GM19351 (cell line): Measurements from ENCODE around the gene ANTXRL.
"Not testable (repeated sequence)": the region's sequence is repeated elsewhere in the genome, so short reads cannot be mapped to it uniquely, and the experiment has no call there.

Source experiments
- ATAC-seq: cut with Tn5 transposase; IDR thresholded peaks from one replicate; pipeline ENCODE4 v1.9.1; 2021; ENCODE audit warnings: mild to moderate bottlenecking, moderate library complexity; ENCODE audit not compliant: unreplicated experiment

The ANTXRL gene

DNA sequence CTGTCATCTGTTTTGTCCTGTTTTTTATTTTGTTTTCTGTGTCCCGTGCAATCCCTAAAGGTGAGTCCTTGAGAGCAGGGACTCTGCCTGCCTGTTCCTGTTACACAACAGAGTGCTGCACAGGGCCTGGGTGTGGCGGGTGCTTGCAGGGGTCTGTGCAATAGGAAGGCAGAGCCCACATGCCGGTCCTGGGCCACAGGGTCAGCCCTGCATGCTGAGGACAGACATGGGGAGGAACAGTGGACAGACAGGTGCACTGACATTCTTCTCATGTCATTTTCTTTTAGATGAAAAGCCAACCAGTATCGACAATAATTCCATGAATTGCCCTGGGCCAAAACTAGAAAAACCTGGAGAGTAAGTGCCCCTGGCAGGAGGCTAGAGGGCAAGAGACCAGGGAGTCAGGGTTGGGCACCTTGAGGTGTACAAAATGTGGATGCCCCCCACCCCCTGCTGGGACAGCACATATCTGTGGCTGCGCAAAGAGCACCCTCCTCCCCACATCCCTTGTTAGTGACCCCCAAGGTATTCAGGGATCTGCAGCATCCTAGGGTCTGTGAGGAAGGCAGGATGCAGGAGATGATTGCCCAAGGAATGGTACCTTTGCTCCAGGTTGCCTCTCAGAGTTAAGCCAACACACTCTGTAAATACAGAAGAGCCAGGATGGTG lies 19.9 kb downstream of the ANTXRL start:
- no peak for ATAC-seq

- no peak for ATAC-seq
These were observed 20.7 kb downstream of the ANTXRL start for GRCh38 chr10:46307281-46308112.

DNA sequence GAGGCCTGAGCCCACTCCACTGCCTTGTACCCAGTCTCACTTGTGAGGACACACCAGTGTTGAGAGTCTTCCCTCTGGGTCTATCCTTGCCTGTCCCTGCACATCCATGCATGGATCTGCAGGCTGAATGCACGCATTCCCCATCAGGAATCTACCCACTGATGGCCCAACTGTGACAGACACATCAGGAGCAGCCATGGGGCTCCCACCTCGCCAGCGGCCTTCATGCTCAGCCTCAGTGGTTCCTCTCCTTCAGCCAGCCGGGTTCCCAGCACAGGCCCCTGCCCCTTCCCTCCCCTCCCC lies 21.3 kb downstream of the ANTXRL start:
- ATAC-seq: no peak

- ATAC-seq: no peak
These were observed 22.1 kb downstream of the ANTXRL start for GRCh38 chr10:46308666-46309450.

- no peak for ATAC-seq
These were observed 22.8 kb downstream of the ANTXRL start for GRCh38 chr10:46309511-46310142.

DNA sequence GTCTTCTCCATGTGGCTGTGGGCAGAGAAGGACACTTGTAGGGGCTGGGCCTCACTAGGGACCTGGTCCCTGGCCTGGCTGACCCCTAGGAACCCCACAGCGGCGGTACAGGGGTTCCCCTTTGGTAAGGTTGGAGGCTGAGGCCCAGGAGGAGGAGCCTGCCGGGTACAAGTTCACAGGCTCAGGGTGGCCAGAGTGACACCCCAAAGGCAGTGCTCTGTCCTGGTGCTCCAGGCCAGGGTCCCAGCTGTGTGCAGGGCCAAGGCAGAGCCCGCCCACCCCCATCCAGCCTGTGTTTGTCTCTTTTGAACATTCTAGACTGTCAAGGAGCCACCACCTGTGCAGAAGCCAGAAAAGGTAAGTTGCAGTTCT lies 23.3 kb downstream of the ANTXRL start:
- ATAC-seq: no peak

- ATAC-seq: no peak
These were observed 24.1 kb downstream of the ANTXRL start for GRCh38 chr10:46310851-46311250.

DNA sequence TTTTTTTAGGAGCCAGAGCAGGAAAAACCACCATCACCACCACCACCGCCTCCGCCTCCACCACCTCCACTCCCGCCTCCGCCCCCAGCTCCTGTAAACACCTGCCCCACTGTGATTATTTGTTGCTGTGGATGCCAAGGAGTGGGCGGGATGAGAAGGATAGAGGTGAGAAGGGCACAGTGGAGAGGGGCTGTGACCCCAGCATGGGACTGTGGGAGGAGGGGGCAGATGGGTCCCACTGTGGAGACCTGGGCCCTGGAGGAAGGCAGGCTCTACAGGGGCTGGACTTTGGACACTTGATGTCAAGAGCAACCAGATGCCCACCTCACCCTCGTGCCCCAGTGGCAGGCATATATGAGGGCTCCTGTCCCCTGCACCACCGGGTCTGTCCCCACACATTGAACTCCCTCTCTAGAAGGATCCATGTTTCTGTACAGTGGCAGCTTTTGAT lies 24.7 kb downstream of the ANTXRL start:
- ATAC-seq: no peak

DNA sequence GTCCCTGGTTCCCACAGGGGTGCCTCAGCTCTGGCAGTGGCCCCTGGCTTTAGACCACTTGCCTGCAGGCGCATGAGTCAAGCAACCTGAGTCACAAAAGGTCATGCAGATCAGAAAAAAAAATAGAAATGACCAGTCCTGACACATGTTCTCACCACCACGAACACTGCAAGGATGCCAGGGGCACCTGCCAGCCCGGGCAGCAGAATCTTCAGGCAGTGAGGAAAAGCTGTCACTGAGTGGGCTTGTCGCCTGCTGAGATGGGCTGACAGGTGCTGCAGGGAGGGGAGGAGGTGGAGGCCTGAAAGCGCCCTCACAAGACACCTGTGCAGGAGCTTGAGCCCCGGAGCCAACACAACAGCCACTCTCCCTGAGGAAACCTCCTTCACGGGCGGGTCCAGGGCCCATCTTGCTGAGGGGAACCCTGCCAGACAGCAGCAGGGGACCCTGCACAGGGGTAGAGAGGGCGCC lies 25.2 kb downstream of the ANTXRL start:
- not testable (repeated sequence) for ATAC-seq

- no peak for ATAC-seq
These were observed 26.2 kb downstream of the ANTXRL start for GRCh38 chr10:46312953-46313352.

GRCh38 chr10:46314071-46314470 lies 27.3 kb downstream of the ANTXRL start:
- no peak for ATAC-seq

DNA sequence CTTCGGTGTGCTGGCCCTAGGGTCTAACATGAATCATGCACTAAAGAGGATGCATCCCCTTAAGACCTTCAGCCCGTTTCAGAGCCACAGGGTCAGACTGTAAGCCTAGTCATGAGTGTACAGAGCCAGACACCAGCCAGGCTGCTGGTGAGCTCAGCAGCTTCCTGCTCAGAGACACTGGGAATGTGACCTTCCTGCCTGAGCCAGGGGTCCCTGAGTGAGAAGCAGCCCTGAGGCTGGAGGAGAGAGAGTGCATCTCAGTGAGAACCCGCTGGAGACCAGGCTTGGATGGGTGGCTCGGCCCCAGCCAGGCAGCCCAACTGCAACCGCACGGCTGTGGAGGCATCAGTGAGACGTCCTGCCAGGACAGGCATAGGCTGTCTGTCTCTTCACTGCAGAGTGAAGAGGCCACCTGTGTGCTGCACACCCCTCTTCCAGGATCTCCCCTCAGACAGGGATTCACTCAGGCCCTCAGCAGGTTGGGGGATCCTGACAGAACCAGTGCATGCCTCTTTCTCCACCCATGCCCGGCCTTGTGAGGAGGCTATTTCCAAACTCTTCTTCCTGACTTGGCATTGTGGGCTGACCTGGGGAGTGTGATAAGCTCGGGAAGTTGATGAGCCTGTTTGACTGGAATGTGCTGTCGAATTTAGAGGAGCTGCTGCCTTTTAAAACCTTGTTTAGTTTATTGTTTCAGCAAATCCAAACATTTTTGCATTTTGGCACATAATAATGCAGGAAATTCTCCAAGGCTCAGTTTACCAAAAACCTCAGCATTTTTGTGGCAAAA lies 28.5 kb downstream of the ANTXRL start:
- ATAC-seq: not testable (repeated sequence)

DNA sequence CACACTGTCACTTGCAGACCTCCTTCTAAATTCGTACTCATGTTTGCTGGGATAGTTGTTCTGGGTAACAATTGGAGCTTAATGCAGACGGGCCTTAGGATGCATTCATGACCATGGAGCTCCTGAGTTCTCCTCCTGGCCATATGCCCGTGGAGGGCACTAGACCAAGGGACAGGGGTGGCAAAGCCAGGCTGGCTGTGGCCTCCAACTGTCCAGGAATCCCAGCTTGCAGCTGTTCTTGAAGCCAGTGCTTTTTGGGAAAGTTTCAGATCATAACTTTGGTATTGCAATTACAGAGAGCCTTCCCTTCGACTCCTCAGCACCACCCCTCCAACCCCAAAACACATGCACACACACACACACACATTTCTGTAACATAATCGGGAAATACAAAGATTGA lies 30.6 kb downstream of the ANTXRL start:
- ATAC-seq: no peak

- no peak for ATAC-seq
These were observed 31.1 kb downstream of the ANTXRL start for GRCh38 chr10:46317889-46318288.

DNA sequence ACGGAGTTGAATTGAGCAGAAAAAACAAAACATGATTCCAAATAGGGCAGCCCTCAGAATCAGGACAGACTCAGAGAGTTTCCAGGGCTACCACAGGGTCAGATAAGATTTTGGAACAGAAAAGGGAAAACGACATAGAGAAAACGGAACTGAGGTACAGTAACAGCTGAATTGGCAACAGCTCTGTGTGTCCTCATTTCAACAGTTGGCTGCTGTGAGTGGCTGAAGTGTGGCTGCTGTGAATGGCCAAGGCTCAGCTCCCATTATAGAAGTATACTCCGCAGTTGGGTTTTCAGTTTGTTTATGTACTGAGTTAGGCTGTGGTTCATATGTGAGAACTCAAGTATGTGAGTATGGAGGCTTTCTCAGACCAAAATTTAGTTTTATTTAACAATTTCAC lies 32.0 kb downstream of the ANTXRL start:
- no peak for ATAC-seq

DNA sequence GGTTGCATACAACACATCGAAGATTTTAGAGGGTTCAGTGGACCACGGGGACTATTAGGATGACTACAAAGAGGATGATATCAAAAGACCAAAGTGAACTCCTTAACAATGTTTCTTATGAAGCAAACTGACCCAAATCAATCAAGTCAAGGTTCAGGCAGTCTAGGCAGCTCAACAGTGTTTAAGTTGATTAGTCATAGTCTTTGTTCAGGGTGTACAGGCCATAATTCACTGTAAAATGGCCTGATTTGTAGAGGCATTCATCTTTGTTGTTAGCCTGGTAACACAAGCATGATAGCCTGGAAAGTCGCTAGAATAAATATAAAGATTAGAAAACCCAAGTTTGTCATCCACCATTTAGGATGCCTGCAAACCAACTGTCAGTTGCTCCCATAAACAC lies 32.6 kb downstream of the ANTXRL start:
- ATAC-seq: no peak

GRCh38 chr10:46321770-46322169 lies 35.0 kb downstream of the ANTXRL start:
- no peak for ATAC-seq

GRCh38 chr10:46323176-46323575 lies 36.4 kb downstream of the ANTXRL start:
- no peak for ATAC-seq

DNA sequence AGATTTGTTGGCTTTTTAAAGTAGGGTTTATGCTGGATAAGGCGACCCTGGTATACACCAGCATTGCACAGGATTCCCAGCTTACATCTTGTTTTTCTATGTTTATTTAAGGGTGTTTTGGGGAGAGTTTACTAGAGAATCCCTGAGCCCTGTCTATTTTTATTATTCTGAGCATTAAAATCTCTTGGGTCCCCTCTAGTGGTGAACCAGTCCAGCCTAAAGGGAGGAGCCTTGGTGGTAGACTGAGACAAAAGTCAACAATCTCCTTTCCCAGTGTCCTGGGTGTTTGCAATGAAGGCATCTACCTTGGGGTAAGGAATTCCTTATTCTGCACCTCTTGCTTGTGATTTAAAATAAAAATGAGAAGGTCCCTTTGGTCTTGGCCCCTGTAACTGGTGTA lies 38.2 kb downstream of the ANTXRL start:
- no peak for ATAC-seq

DNA sequence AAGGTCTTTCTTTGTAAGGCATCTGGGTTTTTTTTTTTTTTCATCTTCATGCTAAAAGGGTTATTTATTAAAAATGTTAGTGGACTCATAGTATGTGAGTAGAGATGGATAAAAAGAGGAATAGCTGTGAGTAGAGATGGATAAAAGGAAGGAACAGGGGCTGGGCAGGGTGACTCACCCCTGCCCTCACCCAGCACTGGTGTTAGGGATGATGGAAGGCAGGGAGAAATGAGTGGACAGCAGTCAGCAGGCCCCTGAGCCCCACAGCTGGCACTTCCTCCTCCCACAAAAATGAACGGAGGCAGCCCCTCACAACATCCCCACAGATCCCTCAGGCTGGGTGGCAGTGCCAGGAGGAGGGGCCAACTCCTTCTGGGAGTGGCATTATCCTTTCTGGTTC lies 39.3 kb downstream of the ANTXRL start:
- ATAC-seq: no peak
